Upper lobe of left lung (tissue), 6 donors: ENCODE results near the gene VPS26C. TPM values are rescaled to one million over a fixed set of nuclear protein-coding genes. Genes with fewer than 3 reads are reported as not detected.

ENCODE experiments used
- ATAC-seq, 2 donors: fragments of 200-7000 bp; cut with Tn5 transposase; one replicate each; pipeline ENCODE4 v1.9.1; 2022; ENCODE audit warnings: mild to moderate bottlenecking in 2 of 2, moderate library complexity in 2 of 2; ENCODE audit not compliant: low FRiP score in 2 of 2
- DNase-seq, 2 donors: peaks; one replicate each; pipeline ENCODE4 v3.0.0-alpha.2; 2019 to 2020
- H3K27ac ChIP-seq, 4 donors: fragments of 200-600 bp; sonication (generic); one replicate each; pipeline ENCODE4 v1.5.1; 2016 to 2019
- H3K27me3 ChIP-seq, 4 donors: fragments of 200-600 bp; sonication (generic); one replicate each; pipeline ENCODE4 v1.5.1; 2017 to 2019
- H3K36me3 ChIP-seq, 4 donors: fragments of 200-600 bp; sonication (generic); one replicate each; pipeline ENCODE4 v1.5.1; 2016 to 2019
- H3K4me1 ChIP-seq, 4 donors: fragments of 200-600 bp; sonication (generic); one replicate each; pipeline ENCODE4 v1.5.1; 2018 to 2019
- H3K4me3 ChIP-seq, 4 donors: fragments of 200-600 bp; sonication (generic); one replicate each; pipeline ENCODE4 v1.5.1; 2017 to 2019; ENCODE audit warnings: mild to moderate bottlenecking in 2 of 4, moderate library complexity in 1 of 4
- H3K9me3 ChIP-seq, 4 donors: fragments of 200-600 bp; sonication (generic); one replicate each; pipeline ENCODE4 v1.5.1; 2018 to 2019
- CTCF ChIP-seq, 6 experiments: fragments of 450-650 bp in 4 of 6; fragments of 200-600 bp in 2 of 6; sonication (generic) in 2 of 6; IDR thresholded peaks; one replicate each; pipeline ENCODE4 v1.5.1; 2016 to 2019; ENCODE audit warnings: antibody characterized with exemption in 6 of 6
- EP300 ChIP-seq, 4 donors: sonication (generic); formaldehyde crosslinking; IDR thresholded peaks; one replicate each; pipeline ENCODE4 v1.5.1; 2017; ENCODE audit warnings: antibody characterized with exemption in 4 of 4, control low read depth in 2 of 4
- POLR2A ChIP-seq, 4 donors: fragments of 450-650 bp; IDR thresholded peaks; one replicate each; pipeline ENCODE4 v1.5.1; 2016 to 2017; ENCODE audit warnings: antibody characterized with exemption in 4 of 4, mild to moderate bottlenecking in 2 of 4
- POLR2AphosphoS5 ChIP-seq, 2 donors: sonication (generic); formaldehyde crosslinking; IDR thresholded peaks; one replicate each; pipeline ENCODE4 v1.5.1; 2017; ENCODE audit warnings: antibody characterized with exemption in 2 of 2
- WGBS, 2 donors: methylation state at CpG; one replicate each; pipeline ENCODE4 v1.1.5; 2017 to 2018; 5-methylcytosine and 5-hydroxymethylcytosine counted together
- total RNA-seq, 6 donors: library from RNA; depleted of rRNA in 4 of 6; stranded (reverse); fragments of >200 nt in 4 of 6; gene quantifications; one replicate each; pipeline versions ENCODE4 v1.1.0 to v1.2.1, GENCODE V29; 2016 to 2021
- donor health status: DM: no; HTN: no; CAD: no; lungs with moderate emphysema.
- donor health status: DM: no; HTN: yes; CAD: no; lungs with severe emphysema.

Gene VPS26C
- total RNA-seq, 6 donors from 2014 or later = 52.1 to 95.3 (median 65.0) TPM

GRCh38 chr21:37188825-37189224 lies 78.3 kb downstream of the VPS26C start:
- DNase-seq = no peak
- no peaks in the 10 kb centered on the region for H3K4me1 ChIP-seq
- TF ChIP-seq POLR2AphosphoS5 (IDR thresholded peaks at IDR 0.05) (no peak), EP300 (IDR thresholded peaks at IDR 0.05) (no peak), POLR2A (IDR thresholded peaks at IDR 0.05) (no peak), CTCF (IDR thresholded peaks at IDR 0.05) (no peak)
- H3K27ac ChIP-seq = no peak overlapping the region
- no peak overlapping the region for H3K4me3 ChIP-seq
- H3K27me3 ChIP-seq = no peaks in the 10 kb centered on the region
- no peak for ATAC-seq
- 95 to 100% methylated on average over 1 of the region's 1 CpG for WGBS, 2 donors
- peaks cover 3 to 75% (median 32%) of the 10 kb centered on the region in 4 donors for H3K36me3 ChIP-seq
- H3K9me3 ChIP-seq = no peaks in the 10 kb centered on the region

GRCh38 chr21:37186983-37187382 lies 80.2 kb downstream of the VPS26C start:
- Histone ChIP-seq H3K36me3 (peaks cover 3 to 69% (median 26%) of the 10 kb centered on the region in 4 donors), H3K4me3 (no peak overlapping the region), H3K27ac (no peak overlapping the region), H3K27me3 (no peaks in the 10 kb centered on the region), H3K4me1 (no peaks in the 10 kb centered on the region), H3K9me3 (no peaks in the 10 kb centered on the region)
- TF ChIP-seq POLR2AphosphoS5 (IDR thresholded peaks at IDR 0.05) (no peak), POLR2A (IDR thresholded peaks at IDR 0.05) (no peak), EP300 (IDR thresholded peaks at IDR 0.05) (no peak), CTCF (IDR thresholded peaks at IDR 0.05) (no peak)
- DNase-seq = no peak
- 60 to 66% methylated on average over 2 of the region's 2 CpGs for WGBS, 2 donors
- ATAC-seq = no peak

- DNase-seq (no peak), ATAC-seq (no peak)
- WGBS, 2 donors = 93 to 95% methylated on average over 9 of the region's 9 CpGs
- Histone ChIP-seq H3K36me3 (peaks cover 3 to 54% (median 16%) of the 10 kb centered on the region in 4 donors), H3K4me1 (no peaks in the 10 kb centered on the region), H3K4me3 (no peak overlapping the region), H3K27me3 (no peaks in the 10 kb centered on the region), H3K9me3 (no peaks in the 10 kb centered on the region), H3K27ac (no peak overlapping the region)
- TF ChIP-seq EP300 (IDR thresholded peaks at IDR 0.05) = no peak
- no peak for TF ChIP-seq POLR2A (IDR thresholded peaks at IDR 0.05)
- no peak for TF ChIP-seq POLR2AphosphoS5 (IDR thresholded peaks at IDR 0.05)
- TF ChIP-seq CTCF (IDR thresholded peaks at IDR 0.05) = no peak
Observed at GRCh38 chr21:37184784-37185593, 82.1 kb downstream of the VPS26C start.

GRCh38 chr21:37183749-37184148 lies 83.4 kb downstream of the VPS26C start:
- H3K9me3 ChIP-seq = no peaks in the 10 kb centered on the region
- no peak for DNase-seq
- no peak overlapping the region for H3K27ac ChIP-seq
- 96 to 100% methylated on average over 3 of the region's 3 CpGs for WGBS, 2 donors
- TF ChIP-seq POLR2AphosphoS5 (IDR thresholded peaks at IDR 0.05) = no peak
- no peak for TF ChIP-seq POLR2A (IDR thresholded peaks at IDR 0.05)
- no peak for TF ChIP-seq CTCF (IDR thresholded peaks at IDR 0.05)
- no peak for TF ChIP-seq EP300 (IDR thresholded peaks at IDR 0.05)
- no peak overlapping the region for H3K4me3 ChIP-seq
- ATAC-seq = no peak
- H3K27me3 ChIP-seq = no peaks in the 10 kb centered on the region
- no peaks in the 10 kb centered on the region for H3K4me1 ChIP-seq
- H3K36me3 ChIP-seq = peaks cover 0 to 47% (median 10%) of the 10 kb centered on the region in 4 donors

GRCh38 chr21:37182222-37182621 lies 84.9 kb downstream of the VPS26C start:
- H3K9me3 ChIP-seq = no peaks in the 10 kb centered on the region
- no peak for TF ChIP-seq CTCF (IDR thresholded peaks at IDR 0.05)
- no peak for TF ChIP-seq POLR2AphosphoS5 (IDR thresholded peaks at IDR 0.05)
- TF ChIP-seq EP300 (IDR thresholded peaks at IDR 0.05) = no peak
- no peak for TF ChIP-seq POLR2A (IDR thresholded peaks at IDR 0.05)
- H3K27me3 ChIP-seq = no peaks in the 10 kb centered on the region
- H3K36me3 ChIP-seq = peaks cover 0 to 47% (median 4%) of the 10 kb centered on the region in 4 donors
- H3K4me1 ChIP-seq = no peaks in the 10 kb centered on the region
- no peak overlapping the region for H3K27ac ChIP-seq
- DNase-seq = no peak
- H3K4me3 ChIP-seq = no peak overlapping the region
- WGBS, 2 donors = 70 to 83% methylated on average over 6 of the region's 6 CpGs
- no peak for ATAC-seq
